ENCODE measurements around the gene DNASE1L2. TPM values are rescaled to one million over a fixed set of nuclear protein-coding genes. Genes with fewer than 3 reads are reported as not detected.

The DNASE1L2 gene
- total RNA-seq, 1 experiment from 2014 or later = 0.27 TPM

DNA sequence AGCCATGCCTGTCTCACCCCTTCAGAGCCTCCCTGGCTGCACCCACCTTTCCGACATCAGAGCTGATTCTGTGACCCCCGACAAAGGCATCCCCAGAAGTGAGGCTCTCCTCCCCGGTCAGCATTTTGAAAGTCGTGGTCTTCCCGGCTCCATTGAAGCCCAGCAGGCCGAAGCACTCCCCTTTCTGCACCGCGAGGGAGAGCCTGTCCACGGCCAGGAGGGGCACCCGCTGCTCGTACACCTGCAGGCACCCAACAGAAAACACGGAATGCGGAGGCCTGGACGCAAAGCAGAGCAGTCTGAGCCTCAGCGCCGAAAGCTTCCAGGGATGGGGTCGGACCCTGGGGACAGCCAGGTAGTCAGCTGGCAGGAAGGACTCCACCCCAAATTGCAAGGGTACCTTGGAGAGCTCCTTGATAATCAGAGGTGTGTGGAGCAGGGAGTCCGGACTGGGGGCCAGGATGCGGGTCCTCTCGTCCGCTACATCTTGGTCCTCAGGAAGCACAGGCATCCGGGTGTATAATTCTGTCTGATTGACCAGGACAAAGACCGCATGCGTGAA, 44.8 kb downstream of the DNASE1L2 start:
- Histone ChIP-seq H3K9me3 (no peaks in the 10 kb centered on the region), H3K36me3 (ENCODE audit: control insufficient read depth, insufficient read depth, low read length) (no peaks in the 10 kb centered on the region), H3K4me3 (ENCODE audit: low read depth, low read length) (no peak overlapping the region), H3K27me3 (replicated peaks; ENCODE audit: control insufficient read depth, insufficient read depth, low read length) (no peaks in the 10 kb centered on the region), H3K4me1 (no peaks in the 10 kb centered on the region)
- Mint-ChIP-seq H3K4me1 (ENCODE audit: low read depth, unreplicated experiment) (no peaks in the 10 kb centered on the region), H3K9me3 (ENCODE audit: unreplicated experiment) (no peaks in the 10 kb centered on the region), H3K36me3 (ENCODE audit: insufficient read depth, unreplicated experiment) (peaks cover 6% of the 10 kb centered on the region), H3K27me3 (ENCODE audit: insufficient read depth, unreplicated experiment) (peaks cover 3% of the 10 kb centered on the region), H3K27ac (ENCODE audit: unreplicated experiment) (no peak overlapping the region), H3K4me3 (ENCODE audit: unreplicated experiment) (no peak overlapping the region)
- CTCF ChIA-PET = no interaction called here
- BruUV-seq (replicated peaks) = no TSS peak
- TF ChIP-seq, protein P1, sequence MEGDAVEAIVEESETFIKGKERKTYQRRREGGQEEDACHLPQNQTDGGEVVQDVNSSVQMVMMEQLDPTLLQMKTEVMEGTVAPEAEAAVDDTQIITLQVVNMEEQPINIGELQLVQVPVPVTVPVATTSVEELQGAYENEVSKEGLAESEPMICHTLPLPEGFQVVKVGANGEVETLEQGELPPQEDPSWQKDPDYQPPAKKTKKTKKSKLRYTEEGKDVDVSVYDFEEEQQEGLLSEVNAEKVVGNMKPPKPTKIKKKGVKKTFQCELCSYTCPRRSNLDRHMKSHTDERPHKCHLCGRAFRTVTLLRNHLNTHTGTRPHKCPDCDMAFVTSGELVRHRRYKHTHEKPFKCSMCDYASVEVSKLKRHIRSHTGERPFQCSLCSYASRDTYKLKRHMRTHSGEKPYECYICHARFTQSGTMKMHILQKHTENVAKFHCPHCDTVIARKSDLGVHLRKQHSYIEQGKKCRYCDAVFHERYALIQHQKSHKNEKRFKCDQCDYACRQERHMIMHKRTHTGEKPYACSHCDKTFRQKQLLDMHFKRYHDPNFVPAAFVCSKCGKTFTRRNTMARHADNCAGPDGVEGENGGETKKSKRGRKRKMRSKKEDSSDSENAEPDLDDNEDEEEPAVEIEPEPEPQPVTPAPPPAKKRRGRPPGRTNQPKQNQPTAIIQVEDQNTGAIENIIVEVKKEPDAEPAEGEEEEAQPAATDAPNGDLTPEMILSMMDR (IDR thresholded peaks at IDR 0.05; ENCODE audit: insufficient read depth in 1 of 2, low read depth in 1 of 2, low read length in 1 of 2, severe bottlenecking in 1 of 2, unreplicated experiment in 1 of 2) = no peak
- POLR2A ChIA-PET = interaction anchor here (0.8 kb wide), 1 partner anchor 30 kb away, joined by 3 read pairs; the partner anchor contains the start of gene ECI1
- intact Hi-C loops (cut with micrococcal nuclease; ENCODE audit: unreplicated experiment) = no loop called here
- DNase-seq = no peak

DNA sequence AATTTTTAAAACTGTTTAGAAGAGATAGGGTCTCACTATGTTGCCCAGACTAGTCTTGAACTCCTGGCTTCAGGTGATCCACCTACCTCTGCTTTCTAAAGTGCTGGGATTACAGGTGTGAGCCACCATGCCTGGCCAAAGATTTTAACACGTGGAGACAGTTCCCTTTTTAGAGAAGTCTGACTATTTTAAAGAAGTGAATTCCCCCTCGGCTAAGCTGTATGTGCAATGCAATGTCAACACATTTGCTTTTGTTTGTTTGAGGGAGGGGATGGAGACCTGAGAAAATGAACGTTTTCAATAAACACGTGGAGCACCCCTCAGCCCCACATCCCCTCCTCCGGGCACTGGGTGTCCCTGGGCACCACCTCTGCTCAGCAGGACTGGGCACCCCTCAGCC, 46.0 kb downstream of the DNASE1L2 start:
- Histone ChIP-seq H3K4me3 (ENCODE audit: low read depth, low read length) (no peak overlapping the region), H3K27me3 (replicated peaks; ENCODE audit: control insufficient read depth, insufficient read depth, low read length) (no peaks in the 10 kb centered on the region), H3K4me1 (no peaks in the 10 kb centered on the region), H3K36me3 (ENCODE audit: control insufficient read depth, insufficient read depth, low read length) (no peaks in the 10 kb centered on the region), H3K9me3 (no peaks in the 10 kb centered on the region)
- H3K4me1 Mint-ChIP-seq (ENCODE audit: low read depth, unreplicated experiment) = no peaks in the 10 kb centered on the region
- no peaks in the 10 kb centered on the region for H3K9me3 Mint-ChIP-seq (ENCODE audit: unreplicated experiment)
- H3K27ac Mint-ChIP-seq (ENCODE audit: unreplicated experiment) = no peak overlapping the region
- no TSS peak for BruUV-seq (replicated peaks)
- CTCF ChIA-PET = no interaction called here
- no peak for DNase-seq
- peaks cover 3% of the 10 kb centered on the region for H3K27me3 Mint-ChIP-seq (ENCODE audit: insufficient read depth, unreplicated experiment)
- intact Hi-C loops (cut with micrococcal nuclease; ENCODE audit: unreplicated experiment) = no loop called here
- TF ChIP-seq, protein P1 (IDR thresholded peaks at IDR 0.05; ENCODE audit: insufficient read depth in 1 of 2, low read depth in 1 of 2, low read length in 1 of 2, severe bottlenecking in 1 of 2, unreplicated experiment in 1 of 2) = no peak
- POLR2A ChIA-PET = no interaction called here
- H3K36me3 Mint-ChIP-seq (ENCODE audit: insufficient read depth, unreplicated experiment) = peaks cover 6% of the 10 kb centered on the region
- no peak overlapping the region for H3K4me3 Mint-ChIP-seq (ENCODE audit: unreplicated experiment)

DNA sequence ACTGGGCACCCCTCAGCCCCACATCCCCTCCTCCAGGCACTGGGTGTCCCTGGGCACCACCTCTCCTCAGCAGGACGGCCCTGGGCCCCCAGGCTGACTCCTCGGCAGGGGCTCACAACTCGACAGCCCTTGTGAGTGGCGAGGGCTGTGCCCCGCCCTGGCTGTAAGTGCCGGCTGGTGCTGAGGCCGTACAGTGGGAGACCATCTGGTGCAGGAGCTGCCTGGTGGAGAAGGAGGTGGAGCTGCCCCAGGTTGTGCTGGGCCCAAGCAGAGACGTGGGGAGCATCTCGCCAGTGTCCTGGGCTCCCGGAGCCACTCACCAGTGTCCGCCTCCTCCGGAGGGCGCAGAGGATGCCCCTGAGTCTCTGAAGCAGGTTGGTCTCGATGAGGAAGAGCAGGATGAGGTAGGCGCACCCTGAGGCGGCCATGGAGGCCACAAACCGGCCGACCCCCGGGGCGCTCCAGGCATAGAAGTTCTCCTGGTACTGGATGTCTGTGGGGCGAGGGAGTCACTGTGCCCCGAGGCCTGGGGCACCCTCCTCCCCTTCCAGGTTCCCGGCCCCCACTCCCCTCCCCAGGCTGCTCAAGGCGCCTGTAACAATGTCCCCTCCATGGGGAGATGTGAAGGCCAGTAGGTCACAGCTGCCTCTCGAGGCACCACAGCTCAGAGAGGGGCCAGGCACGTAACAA, 46.8 kb downstream of the DNASE1L2 start:
- H3K36me3 Mint-ChIP-seq (ENCODE audit: insufficient read depth, unreplicated experiment) = peaks cover 6% of the 10 kb centered on the region
- peak overlapping the region; percentile 47 for H3K27ac Mint-ChIP-seq (ENCODE audit: unreplicated experiment)
- Histone ChIP-seq H3K36me3 (ENCODE audit: control insufficient read depth, insufficient read depth, low read length) (no peaks in the 10 kb centered on the region), H3K9me3 (no peaks in the 10 kb centered on the region), H3K4me3 (ENCODE audit: low read depth, low read length) (no peak overlapping the region), H3K4me1 (no peaks in the 10 kb centered on the region), H3K27me3 (replicated peaks; ENCODE audit: control insufficient read depth, insufficient read depth, low read length) (no peaks in the 10 kb centered on the region)
- ChIA-PET POLR2A (no interaction called here), CTCF (interaction anchor here (0.5 kb wide), 1 partner anchor 32 kb away, joined by 4 read pairs; no protein-coding TSS in a partner anchor)
- no TSS peak for BruUV-seq (replicated peaks)
- H3K9me3 Mint-ChIP-seq (ENCODE audit: unreplicated experiment) = no peaks in the 10 kb centered on the region
- H3K27me3 Mint-ChIP-seq (ENCODE audit: insufficient read depth, unreplicated experiment) = peaks cover 3% of the 10 kb centered on the region
- intact Hi-C loops (cut with micrococcal nuclease; ENCODE audit: unreplicated experiment) = no loop called here
- no peak for DNase-seq
- TF ChIP-seq, protein P1 (IDR thresholded peaks at IDR 0.05; ENCODE audit: insufficient read depth in 1 of 2, low read depth in 1 of 2, low read length in 1 of 2, severe bottlenecking in 1 of 2, unreplicated experiment in 1 of 2) = no peak
- H3K4me3 Mint-ChIP-seq (ENCODE audit: unreplicated experiment) = no peak overlapping the region
- no peaks in the 10 kb centered on the region for H3K4me1 Mint-ChIP-seq (ENCODE audit: low read depth, unreplicated experiment)
